OCI-M1 (cell line): ENCODE results near the gene CDRT15.
"Not testable (repeated sequence)": the region's sequence is repeated elsewhere in the genome, so short reads cannot be mapped to it uniquely, and the experiment has no call there.

ENCODE experiments used
- DNase-seq: peaks from one replicate; lab custom pipeline; 2025; lab: John Stamatoyannopoulos, UW

Gene CDRT15

DNA sequence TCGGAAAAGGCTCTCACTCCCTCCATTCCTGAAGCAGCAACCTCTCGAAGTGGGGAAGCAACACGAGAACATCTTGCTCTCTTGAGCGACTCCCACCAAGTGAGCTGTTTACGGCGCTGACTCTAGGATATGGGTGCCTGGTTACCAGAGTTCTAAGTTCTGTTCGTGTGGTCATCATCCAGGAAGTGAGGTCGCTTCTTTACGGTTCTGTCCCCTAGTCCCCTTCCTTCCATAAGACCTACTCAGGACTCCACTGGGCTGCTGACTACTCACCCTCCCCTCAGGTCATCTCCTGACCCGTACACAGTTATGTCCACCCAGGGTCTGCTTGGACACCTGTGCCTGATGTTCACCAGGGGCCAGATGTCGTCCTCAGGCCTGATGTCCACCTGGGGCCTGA lies at the start of gene CDRT15:
Gene CDRT15 (minus strand): TSS at position 101 of the 400 bp plus-strand sequence. CDS start 29 bp downstream, at position 72.
- DNase-seq, result not testable (repeated sequence)

DNA sequence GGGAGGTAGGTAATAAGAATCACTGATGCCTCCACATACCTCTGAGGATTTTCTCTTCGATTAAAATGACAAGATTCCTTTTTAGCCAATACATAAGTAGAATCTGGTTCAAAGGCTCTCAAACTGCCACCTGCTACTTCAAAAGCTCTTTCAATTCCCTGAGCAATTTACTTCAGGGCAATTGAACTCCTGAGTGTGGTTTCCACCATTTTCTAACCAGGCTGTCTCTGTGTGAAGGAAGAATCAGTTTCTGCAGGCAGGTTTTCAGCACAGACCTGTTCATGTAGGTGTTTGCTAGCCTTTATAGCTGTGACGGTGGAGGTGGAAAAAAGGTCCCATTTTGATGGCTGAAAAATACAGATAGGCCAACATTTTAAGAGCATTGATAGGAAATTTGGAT lies 46.1 kb upstream of the CDRT15 start:
- no peak for DNase-seq

DNA sequence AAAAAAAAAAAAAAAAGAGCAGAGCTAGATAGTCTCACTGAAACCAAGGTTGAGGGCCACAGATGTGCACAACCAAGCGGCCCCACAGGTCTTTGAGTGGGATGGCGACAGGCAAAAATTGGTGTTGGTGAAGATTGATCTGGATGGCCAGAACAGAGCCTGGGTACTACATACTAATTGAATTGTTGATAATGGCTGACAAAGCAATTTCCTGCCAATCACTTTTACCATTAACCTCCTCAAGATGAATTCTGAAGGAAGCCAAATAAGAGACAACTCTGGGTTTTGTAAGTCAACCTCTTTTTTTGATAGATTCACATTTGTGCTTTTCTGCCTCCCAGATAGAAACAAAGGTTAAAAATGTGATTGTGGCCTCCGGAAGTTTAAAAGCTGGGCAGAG lies 44.9 kb upstream of the CDRT15 start:
- no peak for DNase-seq

DNA sequence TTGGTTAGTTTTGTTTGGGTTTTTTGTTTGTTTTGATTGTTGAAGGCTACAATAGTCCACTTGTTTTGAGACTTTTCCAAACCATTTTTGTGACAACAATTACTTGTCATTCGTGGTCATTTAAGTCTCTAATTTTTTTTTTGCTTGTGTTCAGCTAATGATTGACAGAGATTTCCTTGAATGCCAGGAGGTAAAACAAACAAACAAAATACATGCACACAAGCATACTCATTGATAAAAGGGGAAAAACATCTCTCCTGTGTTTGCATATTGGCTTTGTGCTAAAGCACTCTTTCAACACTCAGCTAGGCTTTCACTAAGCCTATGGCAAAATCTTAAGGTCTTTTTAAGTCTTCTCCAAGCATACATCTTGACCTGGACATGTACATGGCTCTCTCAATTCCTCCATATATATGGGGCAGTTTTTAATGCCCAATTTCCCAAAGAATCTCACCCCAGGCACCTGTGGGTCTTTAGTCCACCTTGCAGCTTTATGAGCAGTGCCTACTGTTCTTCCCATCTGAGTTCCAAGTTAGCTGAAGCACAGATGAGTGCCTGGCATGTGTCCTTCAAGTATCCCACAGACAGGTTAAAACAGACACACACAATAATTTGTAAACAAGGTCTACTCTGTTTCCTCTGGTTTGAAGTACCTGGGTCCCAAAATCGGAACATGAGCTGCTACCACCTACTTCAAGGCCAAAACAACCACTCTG lies 40.0 kb upstream of the CDRT15 start:
- no peak for DNase-seq

DNA sequence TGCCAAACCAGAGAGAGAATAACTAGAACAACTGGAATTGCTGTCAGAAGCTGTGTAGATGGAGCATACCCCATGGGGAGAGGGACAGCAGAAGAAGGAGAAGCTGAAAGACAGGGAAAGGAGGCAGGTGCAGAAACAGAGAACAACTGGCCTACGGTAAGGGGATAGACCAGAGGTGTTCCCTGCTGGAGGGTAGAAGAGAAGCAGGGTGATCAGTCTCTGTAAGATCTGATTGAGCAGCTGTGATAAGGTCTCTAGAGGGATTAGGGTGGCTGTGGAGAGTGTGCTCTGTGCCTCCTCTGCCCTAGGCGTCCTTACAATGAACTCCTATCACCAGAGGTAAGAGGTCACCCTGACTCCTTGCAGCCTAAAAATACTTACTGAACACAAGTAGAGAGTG lies 33.8 kb upstream of the CDRT15 start:
- DNase-seq, result no peak

DNA sequence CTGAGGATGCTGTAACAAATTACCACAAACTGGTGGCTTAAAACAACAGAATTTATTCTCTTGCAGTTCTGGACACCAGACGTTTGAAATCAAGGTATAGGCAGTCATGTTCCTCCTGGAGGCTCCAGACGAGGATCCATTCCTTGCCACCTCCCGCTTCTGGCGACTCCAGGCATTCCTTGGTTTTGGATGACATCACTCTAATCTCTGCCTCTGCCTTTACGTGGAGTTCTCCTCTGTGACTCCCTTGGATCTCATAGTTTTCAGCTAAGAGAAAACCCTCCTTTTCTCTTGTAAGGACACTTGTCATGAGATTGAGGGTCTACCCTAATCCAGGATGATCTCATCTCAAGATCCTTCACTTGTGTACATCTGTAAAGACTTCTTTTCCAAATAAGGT lies 32.8 kb upstream of the CDRT15 start:
- DNase-seq, result no peak

DNA sequence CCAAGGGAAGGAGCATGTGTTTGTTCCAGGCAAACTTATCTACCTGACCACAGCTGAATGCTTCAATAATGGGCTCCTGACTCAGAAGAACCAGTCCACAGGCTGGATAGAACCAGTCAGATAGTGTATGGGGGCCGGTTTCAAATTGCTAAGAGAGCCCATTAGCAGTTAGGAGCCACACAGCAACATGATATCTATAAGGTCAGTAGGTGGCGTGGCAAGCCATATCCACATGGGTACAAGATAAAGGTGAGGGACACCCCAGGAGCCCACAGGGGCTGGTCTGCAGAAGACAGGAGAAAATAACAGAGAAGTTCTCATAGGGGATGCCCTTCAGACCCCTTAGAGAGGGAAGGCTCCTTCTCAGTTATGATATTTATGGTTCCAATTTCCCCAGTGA lies 31.6 kb upstream of the CDRT15 start:
- DNase-seq, result no peak

DNA sequence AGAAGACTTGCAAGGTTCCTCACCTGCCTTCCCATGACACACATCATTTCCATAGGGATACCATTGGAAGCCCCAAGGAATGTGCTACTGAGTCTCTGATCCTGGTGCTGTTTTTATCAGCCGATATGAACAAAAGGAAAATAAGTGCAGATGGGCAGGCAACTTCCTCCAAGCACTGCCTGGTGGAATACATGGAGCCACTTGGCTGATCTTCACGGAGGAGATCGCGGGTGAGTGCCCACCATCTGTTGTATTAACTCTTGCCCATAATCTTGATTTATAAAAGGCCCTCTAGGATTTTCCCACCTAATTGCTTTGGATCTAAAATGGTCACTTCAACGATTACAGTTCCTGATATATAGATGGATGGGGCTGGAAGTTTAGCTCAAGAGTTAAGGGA lies 24.7 kb upstream of the CDRT15 start:
- DNase-seq, result no peak

DNA sequence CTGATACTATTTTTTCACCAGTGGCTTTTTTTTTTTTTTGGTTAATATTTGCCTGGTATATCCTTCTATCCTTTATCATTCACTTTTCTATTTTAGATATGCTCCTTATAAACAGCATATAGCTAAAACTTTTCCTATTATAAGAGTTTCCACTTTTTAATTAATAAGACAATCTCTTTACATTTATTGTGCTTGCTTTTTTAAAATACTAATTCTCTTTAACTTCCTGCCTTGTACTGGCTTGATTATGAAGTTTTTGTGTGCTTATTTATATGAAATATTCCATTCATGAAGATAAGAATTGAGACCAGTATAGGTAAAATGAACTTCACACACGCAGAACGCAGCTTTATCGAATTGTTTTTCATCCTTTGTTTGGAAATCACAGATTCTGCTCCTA lies 9.0 kb upstream of the CDRT15 start:
- no peak for DNase-seq

DNA sequence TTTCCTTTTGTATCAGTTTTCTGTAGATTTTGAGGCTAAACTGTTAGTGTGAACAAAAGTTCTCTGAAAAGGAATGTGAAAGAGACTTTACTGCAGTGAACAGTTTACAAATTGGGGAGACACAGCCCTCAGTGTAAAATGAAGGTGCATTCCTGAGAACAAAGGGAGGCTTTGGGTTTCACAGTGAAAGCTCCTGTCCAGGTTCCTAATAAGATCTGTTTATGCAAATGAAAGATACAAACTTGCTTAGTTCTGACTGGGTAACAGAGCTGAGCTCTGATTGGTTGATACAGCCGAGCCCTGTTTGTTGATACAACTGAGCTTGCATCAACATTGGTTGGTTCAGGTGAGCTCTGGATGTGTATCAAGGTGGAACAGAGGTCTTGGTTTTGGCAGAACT lies 8.3 kb upstream of the CDRT15 start:
- DNase-seq, result no peak

DNA sequence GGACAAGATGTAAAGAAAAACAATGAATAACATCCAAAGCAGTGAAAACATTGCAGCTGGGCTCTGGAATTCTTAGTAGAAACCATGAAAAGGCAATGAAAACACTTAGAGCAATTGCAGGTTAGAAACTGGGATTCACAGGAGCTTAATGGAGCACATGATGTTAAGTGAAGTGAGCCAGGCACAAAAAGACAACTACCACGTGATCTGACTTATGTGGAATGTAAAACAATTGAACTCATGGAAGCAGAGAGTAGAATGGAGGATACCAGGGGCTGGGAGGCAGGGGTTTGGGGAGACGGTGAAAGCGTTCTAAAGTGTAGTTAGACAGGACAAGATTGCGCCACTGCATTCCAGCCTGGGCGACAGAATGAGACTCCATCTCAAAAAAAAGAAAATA lies 2.6 kb upstream of the CDRT15 start:
- DNase-seq, result not testable (repeated sequence)

DNA sequence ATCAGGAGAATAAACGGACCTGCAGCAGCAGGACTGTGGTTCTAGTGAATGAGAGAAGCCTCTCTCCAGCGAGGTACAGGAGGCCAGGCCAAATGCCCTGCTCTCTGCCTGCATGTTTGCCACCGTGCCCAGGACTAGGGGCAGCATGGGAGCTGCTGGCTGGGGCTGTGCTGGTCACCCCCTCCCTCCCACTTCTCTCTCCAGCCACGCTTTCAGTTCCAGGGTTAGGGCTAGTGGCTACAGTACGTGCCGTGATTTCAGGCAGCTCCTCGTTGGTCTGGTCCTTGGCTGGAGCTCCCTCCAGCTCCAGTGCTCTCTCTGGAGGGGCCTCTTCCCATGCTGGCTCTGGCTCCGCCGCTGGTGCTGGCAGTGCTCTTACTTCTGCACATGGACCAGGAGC lies 630 bp downstream of the CDRT15 start:
- DNase-seq, result not testable (repeated sequence)

DNA sequence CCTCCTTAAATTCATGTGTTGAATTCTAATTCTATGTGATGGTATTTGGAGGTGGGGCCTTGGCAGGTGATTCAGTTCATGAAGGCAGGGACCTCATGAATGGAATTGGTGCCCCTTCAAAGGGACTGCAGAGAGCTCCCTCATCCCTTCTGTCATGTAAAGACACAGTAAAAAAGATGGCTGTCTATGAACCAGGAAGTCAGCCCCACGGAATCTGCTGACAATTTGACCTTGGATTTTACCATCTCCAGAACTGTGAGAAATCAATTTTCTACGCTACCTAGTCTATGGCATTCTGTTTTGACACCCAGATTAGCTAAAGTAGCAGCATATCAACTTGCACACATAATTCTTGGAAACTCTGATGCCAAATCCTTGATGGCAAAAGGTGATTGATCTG lies 1.6 kb downstream of the CDRT15 start:
- not testable (repeated sequence) for DNase-seq

DNA sequence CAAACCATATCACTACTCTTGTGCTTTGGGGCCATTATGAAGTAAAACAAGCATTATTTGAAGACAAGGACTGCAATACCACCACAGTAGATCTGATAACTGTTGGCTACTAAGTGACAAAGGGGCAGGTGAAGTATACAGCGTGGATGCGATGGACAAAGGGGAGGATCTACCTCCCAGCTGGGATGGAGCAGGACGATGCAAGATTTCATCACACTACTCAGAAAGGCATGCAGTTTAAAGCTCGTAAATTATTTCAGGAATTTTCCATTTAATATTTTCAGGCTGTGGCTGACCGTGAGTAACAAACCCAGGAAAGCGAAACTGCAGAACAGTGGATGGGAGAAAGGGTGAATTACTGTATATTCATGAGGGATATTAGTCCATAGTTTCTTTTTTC lies 5.5 kb downstream of the CDRT15 start:
- DNase-seq, result not testable (repeated sequence)

DNA sequence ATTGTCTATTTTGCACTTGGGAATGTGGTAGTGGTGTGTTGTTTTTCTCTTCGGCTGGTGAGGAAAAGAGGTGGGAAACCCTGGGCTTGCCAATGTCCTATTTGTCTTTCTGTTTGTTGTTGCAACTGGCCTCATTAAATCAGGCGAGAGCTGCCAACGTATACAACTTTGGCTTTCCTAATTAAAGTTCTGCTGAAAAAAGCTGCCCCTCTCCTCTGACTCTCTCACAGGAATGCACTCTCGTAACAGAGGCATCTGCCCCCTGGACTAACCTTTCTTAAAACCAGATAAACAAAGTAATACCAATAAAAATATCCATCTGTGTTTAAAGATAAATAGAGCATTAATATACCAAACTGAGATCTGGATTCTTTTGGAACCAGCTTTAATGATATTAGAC lies 7.8 kb downstream of the CDRT15 start:
- no peak for DNase-seq

DNA sequence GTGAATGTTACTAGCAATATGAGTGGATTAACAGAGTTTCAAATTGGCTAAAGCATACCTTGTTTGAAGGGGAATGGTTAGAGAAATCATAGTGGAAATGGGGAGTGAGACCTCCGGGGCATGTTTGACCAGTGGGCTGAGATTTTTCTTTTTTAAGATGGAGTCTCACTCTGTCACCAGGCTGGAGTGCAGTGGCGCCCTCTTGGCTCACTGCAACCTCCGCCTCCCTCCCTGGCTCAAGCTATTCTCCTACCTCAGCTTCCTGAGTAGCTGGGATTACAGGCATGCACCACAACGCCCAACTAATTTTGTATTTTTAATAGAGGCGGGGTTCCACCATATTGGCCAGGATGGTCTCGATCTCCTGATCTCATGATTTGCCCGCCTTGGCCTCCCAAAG lies 9.6 kb downstream of the CDRT15 start:
- DNase-seq, result no peak

DNA sequence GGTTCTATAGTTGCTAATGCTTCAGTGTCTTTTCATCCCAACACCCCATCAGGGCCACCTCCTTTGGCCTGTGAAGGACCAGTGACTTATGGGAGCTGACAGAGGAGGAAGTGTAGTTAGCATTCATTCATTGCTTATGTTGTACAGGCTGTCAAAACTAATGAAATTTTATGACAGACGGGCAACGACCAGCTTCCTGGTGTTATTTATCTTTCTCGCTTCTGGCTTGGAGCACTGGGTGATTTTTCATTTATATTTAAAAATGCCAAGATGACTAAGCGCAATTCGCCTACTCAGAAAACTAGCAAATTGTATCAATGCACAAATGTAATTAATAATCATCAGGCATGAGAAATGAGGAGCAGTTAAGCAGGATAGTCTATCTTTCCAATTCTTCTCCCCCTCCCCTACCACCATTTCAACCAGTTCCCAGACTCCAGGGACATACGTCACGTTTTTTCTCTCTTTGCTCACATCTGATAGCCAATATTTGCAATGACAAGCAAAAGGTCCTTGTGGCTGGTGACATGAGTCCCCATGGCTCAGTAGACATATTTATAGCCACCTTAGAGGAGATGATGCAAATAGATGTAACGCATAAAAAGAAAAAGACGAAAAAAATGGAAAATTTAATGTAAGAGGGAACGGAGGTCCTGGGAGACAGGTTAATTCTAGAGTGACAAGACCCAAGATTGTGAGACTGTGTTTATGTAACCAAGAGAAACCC lies 11.2 kb downstream of the CDRT15 start:
- no peak for DNase-seq

DNA sequence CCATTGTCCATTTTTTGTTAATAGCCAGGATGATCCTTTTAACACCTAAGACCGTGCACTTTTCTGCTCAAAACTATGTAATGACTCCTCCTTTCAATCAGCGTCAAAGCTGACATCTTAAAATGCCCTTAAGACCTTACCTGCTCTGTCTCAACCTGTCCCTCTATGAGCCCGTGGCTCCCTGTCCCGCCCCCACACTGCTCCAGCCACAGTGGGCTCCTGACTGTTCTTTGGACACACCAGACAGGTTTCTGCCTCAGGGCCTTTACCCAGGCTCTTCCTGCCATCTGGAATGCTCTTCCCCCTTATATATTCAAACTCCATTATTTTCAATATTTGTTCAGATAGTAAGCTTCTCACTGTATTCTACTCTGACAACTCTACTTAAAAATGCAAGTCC lies 14.1 kb downstream of the CDRT15 start:
- DNase-seq, result no peak

DNA sequence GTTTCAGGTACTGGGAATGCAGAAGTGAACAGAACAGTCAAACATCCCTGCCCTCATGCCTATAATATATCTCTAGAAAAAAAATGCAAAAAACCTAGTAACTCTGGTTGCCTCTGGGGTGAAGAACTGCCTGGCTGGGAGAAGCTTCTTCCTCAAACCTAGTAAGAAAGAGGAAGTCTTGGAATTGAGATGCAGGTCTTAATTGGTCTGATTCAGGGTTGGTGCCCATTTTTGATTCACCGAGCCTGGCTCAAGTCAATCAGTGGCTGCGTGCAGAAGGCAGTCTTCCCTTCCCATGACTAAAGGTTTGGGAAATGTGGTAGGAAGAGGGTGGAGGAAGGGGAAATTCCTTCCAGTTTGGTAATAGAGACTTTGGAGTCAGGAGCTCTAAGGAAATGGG lies 22.4 kb downstream of the CDRT15 start:
- DNase-seq, result peak; percentile 66

DNA sequence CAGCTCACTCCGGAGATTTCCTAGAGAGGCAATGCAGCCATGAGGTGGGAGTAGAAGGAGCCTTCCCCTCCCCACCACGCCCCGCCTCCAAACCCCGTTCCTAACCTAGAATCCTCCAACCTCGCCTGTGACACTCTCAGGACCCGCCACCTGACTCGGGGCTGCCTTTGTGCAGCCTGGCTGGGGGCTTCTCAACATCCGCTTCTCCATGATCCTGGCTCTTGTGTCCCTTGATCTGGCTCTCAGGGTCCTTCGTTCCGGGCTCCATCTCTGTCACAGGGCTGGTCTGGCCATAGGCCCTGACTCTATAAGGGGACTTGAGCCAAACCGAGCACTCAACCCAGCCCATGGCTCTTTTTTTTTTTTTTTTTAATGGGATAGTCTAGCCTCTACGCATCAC lies 24.3 kb downstream of the CDRT15 start:
- DNase-seq, result no peak

DNA sequence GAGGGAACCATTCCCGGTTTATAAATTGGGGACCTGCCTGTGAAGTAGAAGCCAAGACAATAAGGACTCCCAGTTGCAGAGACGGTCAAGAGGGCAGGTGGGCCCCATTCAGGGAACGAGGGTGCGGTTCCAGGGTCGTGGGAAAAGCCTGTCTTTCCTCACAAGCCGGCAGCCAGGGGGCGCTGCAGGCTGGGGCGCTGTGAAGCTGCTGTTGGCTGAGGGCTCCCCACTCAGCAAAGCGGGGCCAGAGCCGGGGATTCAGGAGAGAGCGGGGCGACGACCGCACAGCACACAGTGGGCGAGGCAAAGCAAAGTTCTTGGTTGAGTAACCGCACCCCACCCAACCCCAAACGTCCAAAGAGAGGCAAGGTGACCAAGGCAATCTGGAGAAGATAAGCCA lies 24.9 kb downstream of the CDRT15 start:
- no peak for DNase-seq

DNA sequence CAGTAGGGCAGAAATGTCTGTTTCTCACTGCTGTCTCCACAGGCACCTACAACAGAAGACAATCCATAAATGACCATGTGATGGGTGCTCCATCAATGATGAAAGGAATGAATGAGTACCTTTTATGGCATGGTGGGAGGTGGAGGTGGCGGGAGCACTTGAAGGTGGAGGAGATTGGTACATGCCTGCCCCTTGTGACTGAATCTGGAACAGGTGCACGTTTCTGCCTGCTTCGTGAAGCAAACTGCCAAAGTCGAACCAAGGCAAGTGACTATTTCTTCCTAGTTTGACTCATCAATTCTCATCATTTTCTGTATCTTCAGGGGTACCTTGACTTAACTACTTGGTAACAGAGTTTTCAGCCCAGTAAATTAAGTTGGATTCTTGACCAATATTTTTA lies 25.4 kb downstream of the CDRT15 start:
- no peak for DNase-seq

DNA sequence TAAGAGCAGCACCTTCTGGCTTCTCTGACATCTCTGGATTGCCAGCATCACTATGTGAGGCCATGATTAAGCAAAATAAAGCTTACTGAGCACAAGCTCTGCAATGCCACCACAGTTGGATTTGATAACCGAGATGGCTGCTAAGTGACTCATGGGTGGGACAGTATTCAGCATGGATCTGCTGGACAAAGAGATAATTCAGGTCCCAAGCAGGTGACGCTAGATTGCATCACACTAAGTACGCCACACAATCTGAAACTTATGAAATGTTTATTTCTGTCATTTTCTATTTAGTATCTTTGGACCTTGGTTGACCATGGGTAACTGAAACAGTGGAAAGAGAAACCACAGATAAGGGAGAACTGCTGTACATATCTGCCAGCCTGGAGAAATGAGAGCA lies 27.4 kb downstream of the CDRT15 start:
- peak; percentile 99 for DNase-seq

DNA sequence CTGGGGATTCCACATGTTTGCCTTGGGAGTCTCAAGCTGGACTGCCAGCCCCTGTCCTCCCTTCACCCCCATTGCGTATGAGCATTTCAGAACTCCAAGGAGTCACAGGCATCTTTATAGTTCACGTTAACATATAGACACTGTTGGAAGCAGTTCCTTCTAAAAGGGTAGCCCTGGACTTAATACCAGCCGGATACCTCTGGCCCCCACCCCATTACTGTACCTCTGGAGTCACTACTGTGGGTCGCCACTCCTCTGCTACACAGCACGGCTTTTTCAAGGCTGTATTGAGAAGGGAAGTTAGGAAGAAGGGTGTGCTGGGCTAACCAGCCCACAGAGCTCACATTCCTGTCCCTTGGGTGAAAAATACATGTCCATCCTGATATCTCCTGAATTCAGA lies 28.9 kb downstream of the CDRT15 start:
- no peak for DNase-seq
